GM20000 (cell line): ENCODE measurements around the gene DDIT3.

Source experiments
- DNase-seq: peaks from one replicate; pipeline ENCODE4 v3.0.0; 2012; ENCODE audit warnings: low spot score
- CTCF ChIP-seq: IDR thresholded peaks from 2 replicates; pipeline ENCODE4 v1.5.1; 2012; ENCODE audit warnings: mild to moderate bottlenecking, control low read depth; ENCODE audit errors: extremely low read depth, missing control alignments

Gene DDIT3

GRCh38 chr12:57535764-57536596 is 15.7 kb upstream of the DDIT3 start:
- DNase-seq, result no peak
- no peak for TF ChIP-seq CTCF

GRCh38 chr12:57534991-57535543 is 14.8 kb upstream of the DDIT3 start:
- TF ChIP-seq CTCF, result no peak
- DNase-seq, result no peak

GRCh38 chr12:57534250-57534649 is 13.9 kb upstream of the DDIT3 start:
- DNase-seq, result no peak
- no peak for TF ChIP-seq CTCF

DNA sequence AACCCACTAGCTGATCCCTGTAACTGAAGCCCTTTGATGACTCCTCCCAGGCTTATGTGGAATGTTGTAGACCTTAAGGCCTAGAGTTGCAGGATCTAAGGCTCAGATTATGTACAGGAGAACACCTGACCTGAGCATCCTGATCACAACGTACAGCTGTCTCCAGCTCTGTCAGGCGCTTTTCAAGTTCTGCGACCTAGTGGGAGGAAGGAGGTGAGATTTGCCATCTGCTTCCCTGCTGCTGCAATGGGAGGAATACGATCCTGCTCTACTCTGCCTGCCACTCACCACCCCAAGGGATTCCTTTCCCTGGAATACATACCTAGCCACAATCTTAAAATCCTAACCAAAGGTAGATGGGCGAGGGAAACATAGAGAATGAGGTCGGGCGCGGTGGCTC is 12.8 kb upstream of the DDIT3 start:
- DNase-seq, result no peak
- TF ChIP-seq CTCF, result no peak

DNA sequence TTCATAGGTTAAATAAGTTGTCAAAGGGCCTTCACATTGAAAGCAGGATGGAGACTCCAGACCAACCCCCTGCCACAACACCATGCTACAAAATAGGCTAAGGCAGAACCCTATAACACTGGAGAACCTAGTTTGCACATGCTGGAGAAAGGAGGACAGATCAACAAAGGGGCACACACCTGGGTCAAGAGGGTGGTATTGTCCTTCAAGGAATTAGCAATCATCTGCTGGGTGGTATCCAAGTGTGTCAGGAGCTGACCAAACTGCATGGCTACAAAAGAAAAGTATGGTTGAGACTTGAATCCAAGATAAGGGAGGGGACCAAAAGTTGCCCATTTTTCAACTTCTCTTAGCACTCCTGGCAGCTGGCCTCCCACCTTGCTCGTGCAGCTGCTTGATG is 11.5 kb upstream of the DDIT3 start:
- TF ChIP-seq CTCF, result no peak

DNA sequence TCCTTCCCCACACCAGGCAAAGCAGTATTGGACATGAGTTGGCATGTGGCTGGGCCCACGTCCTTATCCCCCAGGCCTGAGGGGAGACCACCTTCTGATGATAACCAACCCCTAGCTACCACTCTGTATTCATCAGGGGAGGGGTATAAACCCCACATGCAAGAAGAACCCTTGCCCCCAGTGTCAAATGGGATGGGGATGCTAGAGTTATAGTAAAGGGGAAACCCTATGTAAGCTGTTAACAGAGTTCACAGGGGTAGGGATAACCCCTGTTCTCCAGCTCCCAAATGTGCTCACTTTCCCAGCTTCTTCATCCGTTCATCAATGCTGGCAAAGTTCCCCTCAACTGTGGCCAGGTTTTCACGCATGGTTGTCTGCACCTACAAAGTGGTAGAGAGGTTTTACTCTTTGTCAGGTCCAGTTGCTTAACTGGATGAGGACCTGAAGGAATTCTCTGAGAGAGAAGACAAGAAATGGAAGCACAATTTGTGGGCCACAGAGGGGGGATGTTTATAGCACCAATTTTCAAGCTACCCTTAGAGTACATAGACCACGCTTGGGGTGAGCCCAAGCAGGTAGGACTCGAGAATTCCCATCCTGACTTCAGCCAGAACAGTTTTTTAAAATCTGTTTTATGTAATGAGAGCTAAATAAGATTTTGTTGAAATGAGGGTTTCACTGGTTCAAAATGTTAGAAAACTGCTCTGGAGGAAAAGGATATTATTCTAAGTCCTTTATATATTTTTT is 10.3 kb upstream of the DDIT3 start:
- no peak for TF ChIP-seq CTCF
- DNase-seq, result no peak

More for the DNA sequence above, 11.5 kb upstream of the DDIT3 start:
- DNase-seq, result no peak

GRCh38 chr12:57529831-57530230 is 9.5 kb upstream of the DDIT3 start:
- no peak for DNase-seq
- no peak for TF ChIP-seq CTCF
